Mucosa of descending colon (tissue), 3 donors: ENCODE data around the gene MPP1. TPM values are rescaled to one million over a fixed set of nuclear protein-coding genes. Genes with fewer than 3 reads are reported as not detected.

ENCODE experiments used
- ATAC-seq: fragments of 200-7000 bp; cut with Tn5 transposase; one replicate; pipeline ENCODE4 v1.9.1; 2020; ENCODE audit warnings: mild to moderate bottlenecking, moderate library complexity
- DNase-seq, 3 donors: peaks; one replicate each; pipeline ENCODE4 v3.0.0-alpha.2; 2020
- H3K36me3 ChIP-seq: fragments of 200-600 bp; one replicate; pipeline ENCODE4 v1.8.0; 2021; ENCODE audit warnings: low read depth, mild to moderate bottlenecking
- H3K4me1 ChIP-seq: fragments of 200-600 bp; one replicate; pipeline ENCODE4 v1.8.0; 2021; ENCODE audit warnings: low read depth, mild to moderate bottlenecking
- H3K4me3 ChIP-seq: fragments of 200-600 bp; one replicate; pipeline ENCODE4 v1.8.0; 2021; ENCODE audit warnings: mild to moderate bottlenecking
- H3K9me3 ChIP-seq: fragments of 200-600 bp; one replicate; pipeline ENCODE4 v1.8.0; 2021; ENCODE audit warnings: mild to moderate bottlenecking
- intact Hi-C, 2 donors: fragments of 100-400 bp; cut with DNase I in 1 of 2; cut with micrococcal nuclease in 1 of 2; formaldehyde crosslinking; loops; one replicate each; pipeline versions ENCODE4 v1.11.0 to v1.11.1; 2022; cut with DNase I, micrococcal nuclease
- total RNA-seq, 3 donors: library from RNA; stranded (reverse); fragmentation: NEBNext Ultra II Directional in 2 of 3; extraction: Animal tissue kit (Norgen Biotek cat#: 25700) in 2 of 3; gene quantifications; one replicate each; pipeline versions ENCODE4 v1.2.1 to v1.2.4, GENCODE V29; 2021 to 2023
- TF ChIP-seq, protein P1 (sequence below): fragments of 200-600 bp; IDR thresholded peaks from one replicate; pipeline ENCODE4 v1.8.0; 2022; ENCODE audit warnings: antibody characterized with exemption, mild to moderate bottlenecking
- donor health status: DM: no; HTN: no; CAD: no; lungs with moderate emphysema.
- donor health status: DM: no; HTN: no; CAD: no.
- donor health status: DM: no; HTN: yes; CAD: no.

Gene MPP1
- total RNA-seq, 3 donors from 2014 or later, result 28.9 to 38.5 (median 37.3) TPM

DNA sequence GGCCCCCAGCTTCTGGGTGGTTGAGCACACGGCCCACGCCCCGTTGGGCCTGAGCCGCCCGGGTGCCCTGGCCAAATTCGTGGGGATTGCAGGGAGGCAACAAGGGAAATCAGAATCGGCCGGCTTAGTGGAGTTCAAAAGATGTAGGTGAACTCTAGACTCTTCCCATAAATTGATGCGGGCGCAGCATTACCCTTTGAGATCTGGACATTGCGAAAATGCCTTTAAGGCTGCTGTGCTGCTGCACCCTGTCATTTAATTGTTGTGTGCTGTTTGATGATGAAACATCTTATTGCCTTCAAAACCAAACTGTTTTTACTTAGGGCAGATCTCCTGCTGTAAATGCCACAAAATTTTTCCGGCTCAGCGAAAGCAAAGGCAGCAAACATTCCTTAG is 409 bp upstream of the MPP1 start:
- no peak overlapping the region for H3K4me3 ChIP-seq
- H3K9me3 ChIP-seq, result no peaks in the 10 kb centered on the region
- intact Hi-C loops, result no loop called here
- TF ChIP-seq, protein P1, sequence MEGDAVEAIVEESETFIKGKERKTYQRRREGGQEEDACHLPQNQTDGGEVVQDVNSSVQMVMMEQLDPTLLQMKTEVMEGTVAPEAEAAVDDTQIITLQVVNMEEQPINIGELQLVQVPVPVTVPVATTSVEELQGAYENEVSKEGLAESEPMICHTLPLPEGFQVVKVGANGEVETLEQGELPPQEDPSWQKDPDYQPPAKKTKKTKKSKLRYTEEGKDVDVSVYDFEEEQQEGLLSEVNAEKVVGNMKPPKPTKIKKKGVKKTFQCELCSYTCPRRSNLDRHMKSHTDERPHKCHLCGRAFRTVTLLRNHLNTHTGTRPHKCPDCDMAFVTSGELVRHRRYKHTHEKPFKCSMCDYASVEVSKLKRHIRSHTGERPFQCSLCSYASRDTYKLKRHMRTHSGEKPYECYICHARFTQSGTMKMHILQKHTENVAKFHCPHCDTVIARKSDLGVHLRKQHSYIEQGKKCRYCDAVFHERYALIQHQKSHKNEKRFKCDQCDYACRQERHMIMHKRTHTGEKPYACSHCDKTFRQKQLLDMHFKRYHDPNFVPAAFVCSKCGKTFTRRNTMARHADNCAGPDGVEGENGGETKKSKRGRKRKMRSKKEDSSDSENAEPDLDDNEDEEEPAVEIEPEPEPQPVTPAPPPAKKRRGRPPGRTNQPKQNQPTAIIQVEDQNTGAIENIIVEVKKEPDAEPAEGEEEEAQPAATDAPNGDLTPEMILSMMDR, result no peak
- DNase-seq, result no peak
- H3K4me1 ChIP-seq, result peaks cover 8% of the 10 kb centered on the region
- no peaks in the 10 kb centered on the region for H3K36me3 ChIP-seq
- ATAC-seq, result peak; percentile 72

DNA sequence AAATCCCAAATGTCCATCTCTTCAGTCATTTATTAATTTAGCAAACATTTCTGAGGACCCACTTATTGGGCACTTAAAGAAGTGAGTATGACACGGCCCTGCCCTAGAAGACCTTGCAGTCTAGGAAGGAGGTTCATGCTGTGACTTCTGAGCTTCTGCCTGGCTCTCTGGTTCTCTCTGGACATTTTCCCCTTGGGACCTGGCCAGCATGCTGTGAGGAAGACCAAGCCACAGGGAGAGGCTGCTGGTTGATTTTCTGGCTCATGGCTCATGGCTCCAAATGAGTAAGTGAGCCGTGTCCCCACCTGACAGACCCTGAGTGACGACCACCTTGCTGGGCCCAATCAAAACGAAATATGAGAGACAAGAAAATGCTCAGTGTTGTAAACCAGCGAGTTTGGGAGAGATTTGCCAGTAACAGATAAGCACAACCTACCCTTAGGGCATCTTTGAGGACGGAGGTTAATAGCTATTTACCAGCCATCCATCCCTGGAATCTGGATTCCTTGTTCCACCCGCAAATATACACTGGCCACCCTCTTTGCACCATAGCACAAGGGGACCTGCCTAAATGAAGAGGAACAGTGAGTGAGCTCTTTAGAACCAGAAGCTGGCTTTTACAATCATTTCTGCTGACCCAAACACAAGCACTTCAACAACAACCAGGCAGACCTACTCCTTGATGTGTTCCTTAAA is 876 bp downstream of the MPP1 start:
- H3K36me3 ChIP-seq, result no peaks in the 10 kb centered on the region
- TF ChIP-seq, protein P1, result no peak
- ATAC-seq, result no peak
- no peak overlapping the region for H3K4me3 ChIP-seq
- H3K4me1 ChIP-seq, result peaks cover 10% of the 10 kb centered on the region
- no peak for DNase-seq
- no peaks in the 10 kb centered on the region for H3K9me3 ChIP-seq
- intact Hi-C loops, result no loop called here

DNA sequence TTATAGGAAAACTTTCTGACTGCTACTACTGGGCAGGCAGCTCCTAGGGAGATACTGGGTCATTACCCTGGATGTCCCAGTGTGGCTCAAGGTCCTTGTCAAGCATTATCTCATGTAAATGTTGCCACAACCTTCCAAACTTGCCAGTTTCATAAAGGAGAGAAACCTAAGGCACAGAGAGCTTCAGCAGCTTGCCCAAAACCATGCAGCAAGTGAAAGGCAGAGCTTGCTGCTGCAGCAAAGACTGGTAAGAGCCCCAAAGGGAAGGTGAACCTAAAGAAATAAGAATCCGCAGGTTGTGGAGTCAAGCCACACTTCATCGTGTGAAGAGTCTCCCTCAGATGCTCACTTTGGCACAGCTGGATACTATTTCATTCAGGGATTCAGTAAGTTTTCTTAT is 2.3 kb downstream of the MPP1 start:
- TF ChIP-seq, protein P1, result no peak
- H3K36me3 ChIP-seq, result no peaks in the 10 kb centered on the region
- H3K9me3 ChIP-seq, result no peaks in the 10 kb centered on the region
- ATAC-seq (no peak), DNase-seq (no peak)
- no peak overlapping the region for H3K4me3 ChIP-seq
- intact Hi-C loops, result no loop called here
- peaks cover 17% of the 10 kb centered on the region for H3K4me1 ChIP-seq

DNA sequence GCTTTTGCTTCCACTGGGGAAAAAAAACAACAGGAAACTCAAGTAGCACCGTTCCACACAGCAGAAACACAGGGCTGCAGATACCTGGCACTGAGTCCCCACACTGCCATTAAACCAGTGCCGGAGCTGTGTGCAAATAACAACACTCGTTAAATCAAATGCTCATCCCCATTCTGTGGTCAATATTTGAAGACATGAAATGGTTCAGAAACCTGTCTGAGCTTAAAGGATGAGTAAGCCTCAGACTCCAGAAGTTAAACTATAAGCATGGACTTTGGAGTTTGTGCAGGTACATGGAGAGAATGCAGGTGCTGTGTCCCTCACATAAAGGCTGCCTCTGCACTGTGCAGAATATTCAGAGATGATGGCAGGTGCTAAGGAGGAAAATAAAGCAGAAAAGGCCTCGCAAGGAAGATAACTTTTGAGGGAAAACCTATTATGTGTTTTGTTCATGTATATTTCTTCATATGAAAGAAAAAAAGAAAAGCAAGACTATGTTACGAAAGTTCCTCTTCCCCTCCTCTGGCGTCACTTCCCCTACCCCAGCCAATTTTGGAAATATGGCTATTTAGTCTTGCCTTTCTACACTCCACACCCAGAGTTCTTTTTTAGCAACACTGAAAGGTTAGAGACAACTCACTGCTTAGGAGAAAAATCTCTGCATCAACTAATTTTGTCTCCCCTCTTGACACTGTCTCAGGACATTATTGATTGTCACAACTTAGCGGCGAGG is 4.6 kb downstream of the MPP1 start:
- no peaks in the 10 kb centered on the region for H3K9me3 ChIP-seq
- H3K36me3 ChIP-seq, result no peaks in the 10 kb centered on the region
- H3K4me1 ChIP-seq, result peaks cover 13% of the 10 kb centered on the region
- intact Hi-C loops, result no loop called here
- TF ChIP-seq, protein P1, result no peak
- DNase-seq, result no peak
- peak; percentile 46 for ATAC-seq
- H3K4me3 ChIP-seq, result no peak overlapping the region

DNA sequence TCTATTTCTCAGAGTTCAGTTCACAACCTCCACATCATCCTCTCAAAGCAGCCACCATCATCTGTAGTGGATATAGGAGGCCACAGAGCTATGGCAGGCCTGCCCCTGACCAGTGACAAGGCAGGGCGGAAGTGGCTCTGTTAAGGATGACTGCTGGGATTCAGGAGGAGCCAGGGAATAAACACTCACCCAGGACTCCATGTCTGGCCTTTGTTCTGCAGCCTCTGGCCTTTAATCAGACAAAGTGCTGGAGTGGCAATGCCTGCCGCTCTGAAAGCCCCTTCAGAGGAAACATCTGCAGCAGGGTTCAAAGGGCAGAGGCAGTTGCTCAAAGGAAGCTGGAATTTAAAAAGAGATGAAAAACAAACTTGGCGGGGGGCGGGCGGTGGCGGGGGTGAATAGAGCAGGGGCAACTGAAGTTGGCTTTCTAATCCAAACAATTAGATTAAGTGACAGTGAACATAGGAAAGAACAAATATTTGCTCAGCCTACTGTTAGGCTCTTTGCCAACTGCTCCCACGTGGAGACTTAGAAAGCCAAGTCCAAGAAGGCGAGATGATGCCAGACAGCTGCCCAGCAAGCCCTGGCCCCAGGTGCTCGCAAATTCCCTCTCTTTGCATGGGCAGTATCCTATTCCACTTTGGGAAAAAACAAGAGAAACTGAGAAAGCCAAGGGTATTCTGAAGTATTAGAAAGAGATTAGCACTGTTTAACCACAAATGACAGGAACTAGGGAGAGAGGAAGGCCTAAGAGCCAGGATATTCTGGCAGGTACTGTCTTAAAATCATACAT is 5.5 kb downstream of the MPP1 start:
- ATAC-seq, result peak; percentile 67
- Histone ChIP-seq H3K4me3 (no peak overlapping the region), H3K4me1 (peaks cover 13% of the 10 kb centered on the region), H3K9me3 (no peaks in the 10 kb centered on the region), H3K36me3 (no peaks in the 10 kb centered on the region)
- DNase-seq, result peak in 2 of 3 donors; percentile 32 to 73
- intact Hi-C loops, result no loop called here
- TF ChIP-seq, protein P1, result no peak
